ENCODE data around the gene RNASE8.
A peak's percentile ranks its signal among the peaks of the same experiment; 100 is the strongest.
"Not testable (repeated sequence)": the region's sequence is repeated elsewhere in the genome, so short reads cannot be mapped to it uniquely, and the experiment has no call there.

The RNASE8 gene

GRCh38 chr14:21057803-21058675 is at the start of gene RNASE8:
Gene RNASE8, plus strand, starts transcription at chr14:21057822. Its CDS starts 71 bp downstream, at chr14:21057893.
- Histone ChIP-seq H3K4me3 (ENCODE audit: low read length) (no peak within 1 kb of the TSS), H3K9ac (ENCODE audit: low read length) (no peak within 1 kb of the TSS), H3K27me3 (ENCODE audit: low read depth, low read length) (peaks cover 31% of the 10 kb centered on the region), H2AFZ (ENCODE audit: low read depth, low read length) (no peak within 1 kb of the TSS), H3K79me2 (ENCODE audit: low read length) (no peaks in the 10 kb centered on the region), H3K36me3 (replicated peaks; ENCODE audit: low read depth, low read length) (no peaks in the 10 kb centered on the region), H3K4me2 (ENCODE audit: low read length) (no peak within 1 kb of the TSS), H3K27ac (ENCODE audit: low read length) (no peak within 1 kb of the TSS), H3K9me3 (ENCODE audit: insufficient read depth, low read length) (no peaks in the 10 kb centered on the region), H3K4me1 (ENCODE audit: low read length) (no peaks in the 10 kb centered on the region), H4K20me1 (ENCODE audit: insufficient read depth, low read length) (no peaks in the 10 kb centered on the region)
- TF ChIP-seq EZH2phosphoT487 (IDR thresholded peaks at IDR 0.05; ENCODE audit: low read depth): no peak
- peak; percentile 20; the same call in 1 of the 2 replicates for TF ChIP-seq CTCF (IDR thresholded peaks at IDR 0.05; ENCODE audit: low read depth, low read length)

GRCh38 chr14:21009721-21010120 is 47.9 kb upstream of the RNASE8 start:
- not testable (repeated sequence) for H3K4me1 ChIP-seq (ENCODE audit: low read length); H3K27ac ChIP-seq (ENCODE audit: low read length); H2AFZ ChIP-seq (ENCODE audit: low read depth, low read length); H3K79me2 ChIP-seq (ENCODE audit: low read length); H4K20me1 ChIP-seq (ENCODE audit: insufficient read depth, low read length); H3K9me3 ChIP-seq (ENCODE audit: insufficient read depth, low read length); H3K36me3 ChIP-seq (replicated peaks; ENCODE audit: low read depth, low read length); H3K4me2 ChIP-seq (ENCODE audit: low read length); H3K4me3 ChIP-seq (ENCODE audit: low read length); H3K9ac ChIP-seq (ENCODE audit: low read length)
- peaks cover 16% of the 10 kb centered on the region for H3K27me3 ChIP-seq (ENCODE audit: low read depth, low read length)

GRCh38 chr14:21011136-21011535 is 46.5 kb upstream of the RNASE8 start:
- no peaks in the 10 kb centered on the region for H3K79me2 ChIP-seq (ENCODE audit: low read length)
- H2AFZ ChIP-seq (ENCODE audit: low read depth, low read length): no peak overlapping the region
- H3K4me1 ChIP-seq (ENCODE audit: low read length): no peaks in the 10 kb centered on the region
- no peaks in the 10 kb centered on the region for H3K9me3 ChIP-seq (ENCODE audit: insufficient read depth, low read length)
- H3K4me3 ChIP-seq (ENCODE audit: low read length): no peak overlapping the region
- H4K20me1 ChIP-seq (ENCODE audit: insufficient read depth, low read length): no peaks in the 10 kb centered on the region
- TF ChIP-seq CTCF (IDR thresholded peaks at IDR 0.05; ENCODE audit: low read depth, low read length) (no peak), EZH2phosphoT487 (IDR thresholded peaks at IDR 0.05; ENCODE audit: low read depth) (no peak)
- H3K9ac ChIP-seq (ENCODE audit: low read length): no peak overlapping the region
- H3K36me3 ChIP-seq (replicated peaks; ENCODE audit: low read depth, low read length): no peaks in the 10 kb centered on the region
- no peak overlapping the region for H3K4me2 ChIP-seq (ENCODE audit: low read length)
- no peak overlapping the region for H3K27ac ChIP-seq (ENCODE audit: low read length)
- H3K27me3 ChIP-seq (ENCODE audit: low read depth, low read length): peaks cover 24% of the 10 kb centered on the region

- Histone ChIP-seq H3K9me3 (ENCODE audit: insufficient read depth, low read length) (no peaks in the 10 kb centered on the region), H3K9ac (ENCODE audit: low read length) (no peak overlapping the region), H3K4me2 (ENCODE audit: low read length) (no peak overlapping the region), H3K79me2 (ENCODE audit: low read length) (no peaks in the 10 kb centered on the region), H3K4me1 (ENCODE audit: low read length) (no peaks in the 10 kb centered on the region), H2AFZ (ENCODE audit: low read depth, low read length) (no peak overlapping the region), H3K27ac (ENCODE audit: low read length) (no peak overlapping the region), H4K20me1 (ENCODE audit: insufficient read depth, low read length) (no peaks in the 10 kb centered on the region), H3K4me3 (ENCODE audit: low read length) (no peak overlapping the region), H3K36me3 (replicated peaks; ENCODE audit: low read depth, low read length) (no peaks in the 10 kb centered on the region), H3K27me3 (ENCODE audit: low read depth, low read length) (peaks cover 39% of the 10 kb centered on the region)
- TF ChIP-seq CTCF (IDR thresholded peaks at IDR 0.05; ENCODE audit: low read depth, low read length) (peak; percentile 88), EZH2phosphoT487 (IDR thresholded peaks at IDR 0.05; ENCODE audit: low read depth) (no peak)
Measured at GRCh38 chr14:21014761-21015190, 42.8 kb upstream of the RNASE8 start.

Measured in OCI-LY3 (cell line).